Osteocyte (in vitro differentiated cells): ENCODE data around the gene TOPORS. TPM values are rescaled to one million over a fixed set of nuclear protein-coding genes. Genes with fewer than 3 reads are reported as not detected.
"Not testable (repeated sequence)": the region's sequence is repeated elsewhere in the genome, so short reads cannot be mapped to it uniquely, and the experiment has no call there.

Experiments used
- DNase-seq: peaks from one replicate; pipeline ENCODE4 v3.0.0; 2021; ENCODE audit warnings: mixed read lengths; ENCODE audit not compliant: unreplicated experiment; ENCODE audit errors: extremely low spot score
- H3K27ac Mint-ChIP-seq: one replicate; pipeline ENCODE4 v1.8.0; 2021; ENCODE audit warnings: mild to moderate bottlenecking, mixed read lengths; ENCODE audit not compliant: unreplicated experiment
- H3K27me3 Mint-ChIP-seq: one replicate; pipeline ENCODE4 v1.8.0; 2021; ENCODE audit warnings: mixed read lengths; ENCODE audit not compliant: unreplicated experiment
- H3K36me3 Mint-ChIP-seq: one replicate; pipeline ENCODE4 v1.8.0; 2021; ENCODE audit warnings: mixed read lengths; ENCODE audit not compliant: unreplicated experiment
- H3K4me1 Mint-ChIP-seq: one replicate; pipeline ENCODE4 v1.8.0; 2021; ENCODE audit warnings: mixed read lengths; ENCODE audit not compliant: unreplicated experiment
- H3K4me3 Mint-ChIP-seq: one replicate; pipeline ENCODE4 v1.8.0; 2021; ENCODE audit warnings: mild to moderate bottlenecking, moderate library complexity, mixed read lengths; ENCODE audit not compliant: unreplicated experiment
- H3K9me3 Mint-ChIP-seq: one replicate; pipeline ENCODE4 v1.8.0; 2021; ENCODE audit warnings: mixed read lengths; ENCODE audit not compliant: unreplicated experiment
- total RNA-seq: library from RNA; stranded (reverse); gene quantifications from 2 replicates; pipeline ENCODE4 v1.2.1, GENCODE V29; 2021
- TF ChIP-seq, protein P1 (sequence below): fragments of 200-600 bp; sonication (generic); IDR thresholded peaks from 2 replicates; pipeline ENCODE4 v1.5.0; 2021; ENCODE audit warnings: antibody characterized with exemption, mild to moderate bottlenecking, moderate library complexity

Gene TOPORS
- total RNA-seq, 1 donor from 2014 or later: 18.4 TPM

DNA sequence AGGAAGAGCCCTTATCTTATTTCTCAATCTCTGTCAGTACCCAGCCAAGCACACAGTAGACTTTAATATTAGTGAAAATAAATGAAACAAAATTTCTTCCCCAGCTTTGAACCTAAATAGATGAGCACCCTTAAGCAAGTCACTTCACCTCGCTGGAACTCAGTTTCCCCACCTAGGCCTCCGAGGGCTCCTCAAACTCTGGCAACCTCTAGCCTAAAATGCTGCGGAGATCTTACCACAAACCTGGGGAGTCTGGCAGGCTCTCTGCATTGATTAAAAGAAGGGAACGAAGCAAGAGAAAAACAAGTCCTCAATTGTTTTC is 26.7 kb downstream of the TOPORS start:
- DNase-seq: no peak
- TF ChIP-seq, protein P1, sequence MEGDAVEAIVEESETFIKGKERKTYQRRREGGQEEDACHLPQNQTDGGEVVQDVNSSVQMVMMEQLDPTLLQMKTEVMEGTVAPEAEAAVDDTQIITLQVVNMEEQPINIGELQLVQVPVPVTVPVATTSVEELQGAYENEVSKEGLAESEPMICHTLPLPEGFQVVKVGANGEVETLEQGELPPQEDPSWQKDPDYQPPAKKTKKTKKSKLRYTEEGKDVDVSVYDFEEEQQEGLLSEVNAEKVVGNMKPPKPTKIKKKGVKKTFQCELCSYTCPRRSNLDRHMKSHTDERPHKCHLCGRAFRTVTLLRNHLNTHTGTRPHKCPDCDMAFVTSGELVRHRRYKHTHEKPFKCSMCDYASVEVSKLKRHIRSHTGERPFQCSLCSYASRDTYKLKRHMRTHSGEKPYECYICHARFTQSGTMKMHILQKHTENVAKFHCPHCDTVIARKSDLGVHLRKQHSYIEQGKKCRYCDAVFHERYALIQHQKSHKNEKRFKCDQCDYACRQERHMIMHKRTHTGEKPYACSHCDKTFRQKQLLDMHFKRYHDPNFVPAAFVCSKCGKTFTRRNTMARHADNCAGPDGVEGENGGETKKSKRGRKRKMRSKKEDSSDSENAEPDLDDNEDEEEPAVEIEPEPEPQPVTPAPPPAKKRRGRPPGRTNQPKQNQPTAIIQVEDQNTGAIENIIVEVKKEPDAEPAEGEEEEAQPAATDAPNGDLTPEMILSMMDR: no peak
- peak overlapping the region; percentile 95 for H3K27ac Mint-ChIP-seq
- H3K4me1 Mint-ChIP-seq: peaks cover 42% of the 10 kb centered on the region
- peaks cover under 1% of the 10 kb centered on the region for H3K9me3 Mint-ChIP-seq
- H3K27me3 Mint-ChIP-seq: no peaks in the 10 kb centered on the region
- peak overlapping the region; percentile 86 for H3K4me3 Mint-ChIP-seq
- H3K36me3 Mint-ChIP-seq: peaks cover under 1% of the 10 kb centered on the region

DNA sequence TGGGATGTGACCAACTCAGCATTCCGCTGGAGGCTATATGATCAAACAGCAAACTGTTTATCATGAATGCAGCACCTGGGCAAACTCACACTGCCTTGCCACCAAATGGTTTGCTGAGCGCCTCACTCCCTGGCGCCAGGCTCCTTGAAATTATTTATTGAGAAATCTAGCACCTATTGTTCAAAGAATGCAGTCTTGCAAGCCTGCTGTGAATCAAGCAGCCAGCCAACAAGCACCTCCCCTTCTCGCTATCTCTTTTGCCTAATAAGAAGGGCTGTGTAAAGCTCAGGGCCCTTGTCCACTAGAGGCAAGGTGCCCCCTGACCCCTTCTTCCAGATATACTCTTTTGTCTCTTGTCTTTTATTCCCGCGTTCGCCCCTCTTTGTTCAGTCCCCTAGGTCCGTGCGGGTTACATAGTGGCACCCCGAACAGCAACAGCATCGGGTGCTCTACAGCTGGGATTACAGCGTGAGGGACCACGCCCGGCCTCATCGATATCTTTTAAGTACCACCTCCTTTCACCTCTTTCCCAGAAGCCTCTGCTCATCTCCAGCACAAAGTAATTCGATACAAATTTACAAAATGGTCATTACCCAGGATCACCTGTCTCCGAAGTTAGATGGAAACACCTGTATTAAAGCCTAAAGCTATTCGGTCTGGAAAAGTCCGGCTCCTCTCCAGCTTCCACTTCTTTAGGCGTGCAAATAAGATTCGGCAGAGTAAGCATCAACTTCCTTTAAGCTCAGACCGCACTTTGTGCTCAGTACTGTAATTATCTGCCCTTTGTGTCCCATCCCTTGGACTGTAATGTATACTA is 27.3 kb downstream of the TOPORS start:
- Mint-ChIP-seq H3K27me3 (no peaks in the 10 kb centered on the region), H3K36me3 (no peaks in the 10 kb centered on the region), H3K27ac (peak overlapping the region; percentile 95), H3K4me1 (peaks cover 42% of the 10 kb centered on the region), H3K4me3 (peak overlapping the region; percentile 86), H3K9me3 (no peaks in the 10 kb centered on the region)
- TF ChIP-seq, protein P1: no peak
- DNase-seq: no peak

DNA sequence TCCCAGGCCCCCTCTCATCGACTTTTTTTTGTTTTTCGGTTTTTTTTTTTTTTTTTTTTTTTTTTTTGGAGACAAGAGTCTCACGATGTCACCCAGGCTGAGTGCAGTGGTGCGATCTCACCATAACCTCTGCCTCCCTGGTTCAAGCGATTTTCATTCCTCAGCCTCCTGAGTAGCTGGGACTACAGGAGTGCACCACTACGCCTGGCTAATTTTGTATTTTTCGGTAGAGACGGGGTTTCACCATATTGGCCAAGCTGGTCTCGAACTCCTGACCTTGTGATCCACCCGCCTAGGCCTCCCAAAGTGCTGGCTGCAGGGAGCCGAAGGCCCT is 27.9 kb downstream of the TOPORS start:
- DNase-seq, H3K36me3 Mint-ChIP-seq, H3K27ac Mint-ChIP-seq, H3K27me3 Mint-ChIP-seq, H3K9me3 Mint-ChIP-seq: not testable (repeated sequence)
- peaks cover 42% of the 10 kb centered on the region for H3K4me1 Mint-ChIP-seq
- peak overlapping the region; percentile 86 for H3K4me3 Mint-ChIP-seq

DNA sequence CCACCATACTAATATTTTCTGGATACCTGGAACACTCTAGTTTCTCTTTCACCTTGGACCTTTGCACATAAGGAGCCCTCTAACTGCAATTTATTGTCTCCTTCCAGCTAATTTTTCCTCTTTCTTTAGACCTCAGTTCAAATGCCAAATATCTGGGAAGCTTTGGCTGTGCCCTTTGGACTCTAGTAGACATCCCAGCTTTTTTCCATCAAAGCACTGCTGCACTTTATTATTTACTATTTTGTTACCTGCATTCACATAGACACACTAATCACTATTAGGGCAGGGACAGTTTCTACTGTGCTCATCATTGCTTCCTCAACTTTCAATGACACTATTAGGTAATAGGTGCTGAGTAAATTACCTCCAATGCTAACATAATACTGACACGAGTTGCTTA is 28.5 kb downstream of the TOPORS start:
- H3K27me3 Mint-ChIP-seq: no peaks in the 10 kb centered on the region
- peaks cover 42% of the 10 kb centered on the region for H3K4me1 Mint-ChIP-seq
- TF ChIP-seq, protein P1: no peak
- no peaks in the 10 kb centered on the region for H3K36me3 Mint-ChIP-seq
- no peak overlapping the region for H3K27ac Mint-ChIP-seq
- DNase-seq: no peak
- H3K4me3 Mint-ChIP-seq: no peak overlapping the region
- H3K9me3 Mint-ChIP-seq: no peaks in the 10 kb centered on the region

DNA sequence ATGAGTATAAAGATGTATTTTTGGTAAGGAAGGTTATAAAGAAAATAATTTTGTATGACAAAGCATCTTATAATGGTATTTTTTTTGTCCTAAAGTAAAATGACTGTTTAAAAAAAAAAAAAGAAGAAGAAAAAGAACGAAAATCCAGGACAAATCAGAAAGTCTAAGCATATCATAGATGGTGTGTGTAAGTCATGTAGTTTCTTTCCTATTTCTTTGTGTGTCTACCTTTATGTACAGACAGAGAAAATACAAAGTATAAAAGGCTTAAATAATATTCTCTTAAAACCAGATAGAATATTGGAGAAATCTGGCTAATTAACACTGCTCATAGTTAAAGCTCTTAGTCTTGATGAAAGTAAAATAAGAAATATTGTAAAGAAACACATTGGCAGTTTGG is 34.1 kb downstream of the TOPORS start:
- no peaks in the 10 kb centered on the region for H3K27me3 Mint-ChIP-seq
- H3K4me3 Mint-ChIP-seq: no peak overlapping the region
- peaks cover 23% of the 10 kb centered on the region for H3K36me3 Mint-ChIP-seq
- peaks cover 4% of the 10 kb centered on the region for H3K4me1 Mint-ChIP-seq
- H3K9me3 Mint-ChIP-seq: peaks cover 13% of the 10 kb centered on the region
- TF ChIP-seq, protein P1: no peak
- no peak for DNase-seq
- H3K27ac Mint-ChIP-seq: no peak overlapping the region
